ENCODE measurements around the gene TEC. TPM values are rescaled to one million over a fixed set of nuclear protein-coding genes. Genes with fewer than 3 reads are reported as not detected.

Gene TEC
- total RNA-seq, 1 experiment from 2014 or later, result 2.9 TPM

- in situ Hi-C loops (cut with HindIII; ENCODE audit: low pct_unique_long_range_greater_than_20kb, low sequenced_read_pairs), result no loop called here
- no peak for DNase-seq (ENCODE audit: low read depth, low spot score)
Measured at GRCh38 chr4:48124870-48125269, 144.8 kb downstream of the TEC start.

DNA sequence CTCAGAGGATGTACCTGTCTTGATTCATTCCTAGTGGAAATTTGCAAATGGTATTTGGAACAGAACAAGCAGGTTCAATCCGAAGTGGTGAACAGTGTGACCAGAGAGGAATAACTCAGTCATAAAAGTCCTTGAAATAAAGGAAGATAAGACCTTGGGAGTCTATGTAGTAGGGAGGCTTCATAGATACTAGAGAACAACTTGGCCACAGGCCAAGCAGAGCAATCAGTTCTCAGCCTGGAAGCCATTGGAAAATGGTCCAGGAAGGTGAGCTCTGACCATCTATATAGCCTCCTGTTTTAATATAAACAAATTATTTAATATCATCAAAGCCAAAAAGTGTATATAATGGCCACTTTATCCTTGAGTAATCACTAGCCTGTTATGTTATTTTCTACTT lies 146.9 kb downstream of the TEC start:
- no peak for DNase-seq (ENCODE audit: low read depth, low spot score)
- in situ Hi-C loops (cut with HindIII; ENCODE audit: low pct_unique_long_range_greater_than_20kb, low sequenced_read_pairs), result no loop called here

DNA sequence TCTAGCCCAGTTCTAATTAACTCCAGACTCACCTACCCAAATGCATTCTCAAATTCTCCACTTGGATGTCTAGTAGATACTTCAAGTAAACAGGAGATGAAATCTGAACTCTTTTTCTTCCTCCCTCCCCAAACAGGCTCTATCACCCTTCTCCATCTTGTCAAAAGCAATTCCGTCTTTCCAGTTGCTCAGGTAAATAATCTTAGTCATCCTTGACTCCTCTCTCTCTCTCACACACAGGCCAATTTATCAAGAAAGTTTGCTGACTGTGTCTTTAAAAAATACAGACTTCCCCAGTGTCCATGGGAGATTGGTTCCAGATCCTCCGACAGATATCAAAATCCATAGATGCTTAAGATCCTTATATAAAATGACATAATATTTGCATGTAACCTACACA lies 148.5 kb downstream of the TEC start:
- in situ Hi-C loops (cut with HindIII; ENCODE audit: low pct_unique_long_range_greater_than_20kb, low sequenced_read_pairs), result no loop called here
- DNase-seq (ENCODE audit: low read depth, low spot score), result no peak

DNA sequence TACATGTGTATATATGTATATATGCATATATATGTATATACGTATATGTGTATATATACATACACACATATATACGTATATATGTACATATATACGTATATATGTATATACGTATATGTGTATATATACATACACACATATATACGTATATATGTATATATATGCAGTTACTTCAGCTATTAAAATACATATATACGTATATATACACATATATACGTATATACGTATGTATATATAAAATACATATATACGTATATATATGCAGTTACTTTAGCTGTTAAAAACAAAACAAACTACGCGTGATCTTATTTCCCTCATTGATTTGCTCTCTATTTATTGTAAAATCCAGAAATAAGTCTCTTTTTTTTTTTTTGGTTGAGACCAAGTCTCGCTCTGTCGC lies 149.5 kb downstream of the TEC start:
- DNase-seq (ENCODE audit: low read depth, low spot score), result no peak
- in situ Hi-C loops (cut with HindIII; ENCODE audit: low pct_unique_long_range_greater_than_20kb, low sequenced_read_pairs), result no loop called here

DNA sequence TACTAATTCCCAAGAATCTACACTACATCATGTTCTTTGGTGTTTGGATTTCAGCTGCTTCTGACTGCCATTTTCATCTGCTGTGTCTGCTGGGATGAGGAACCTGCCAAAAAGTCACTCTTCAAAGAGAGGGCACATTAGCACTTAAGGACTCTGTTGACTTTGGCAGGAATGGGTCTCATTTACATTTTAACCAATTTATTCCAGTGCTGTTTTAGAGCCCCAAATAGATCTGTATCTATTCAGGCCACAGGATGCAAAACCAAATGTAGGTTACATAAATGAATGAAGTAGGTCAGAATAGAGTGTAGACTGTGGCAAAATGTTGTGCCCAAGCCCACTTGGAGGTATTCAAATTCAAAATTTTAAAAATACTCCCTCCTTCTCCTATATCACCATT lies 150.0 kb downstream of the TEC start:
- no peak for DNase-seq (ENCODE audit: low read depth, low spot score)
- in situ Hi-C loops (cut with HindIII; ENCODE audit: low pct_unique_long_range_greater_than_20kb, low sequenced_read_pairs), result no loop called here

DNA sequence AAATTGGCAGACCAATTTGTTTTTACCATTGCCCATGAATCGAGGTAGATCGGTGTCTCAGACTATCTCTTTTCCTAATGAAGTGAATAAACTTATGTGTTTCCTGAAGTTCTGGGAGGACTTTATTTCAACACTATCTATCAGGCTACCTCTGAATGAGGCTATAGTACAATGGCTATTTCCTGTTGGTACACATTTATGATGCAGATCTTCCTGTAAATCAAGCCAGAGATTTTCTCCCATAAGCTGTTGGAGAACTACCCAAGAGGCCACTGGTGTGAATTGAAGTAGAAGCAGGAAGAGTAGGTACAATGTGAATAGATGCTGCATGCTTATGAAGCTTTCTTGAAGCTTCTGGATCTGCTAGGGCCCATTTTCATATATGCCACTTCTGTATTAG lies 151.6 kb downstream of the TEC start:
- DNase-seq (ENCODE audit: low read depth, low spot score), result no peak
- in situ Hi-C loops (cut with HindIII; ENCODE audit: low pct_unique_long_range_greater_than_20kb, low sequenced_read_pairs), result no loop called here

GRCh38 chr4:48116582-48116981 lies 153.1 kb downstream of the TEC start:
- no peak for DNase-seq (ENCODE audit: low read depth, low spot score)
- in situ Hi-C loops (cut with HindIII; ENCODE audit: low pct_unique_long_range_greater_than_20kb, low sequenced_read_pairs), result no loop called here

DNA sequence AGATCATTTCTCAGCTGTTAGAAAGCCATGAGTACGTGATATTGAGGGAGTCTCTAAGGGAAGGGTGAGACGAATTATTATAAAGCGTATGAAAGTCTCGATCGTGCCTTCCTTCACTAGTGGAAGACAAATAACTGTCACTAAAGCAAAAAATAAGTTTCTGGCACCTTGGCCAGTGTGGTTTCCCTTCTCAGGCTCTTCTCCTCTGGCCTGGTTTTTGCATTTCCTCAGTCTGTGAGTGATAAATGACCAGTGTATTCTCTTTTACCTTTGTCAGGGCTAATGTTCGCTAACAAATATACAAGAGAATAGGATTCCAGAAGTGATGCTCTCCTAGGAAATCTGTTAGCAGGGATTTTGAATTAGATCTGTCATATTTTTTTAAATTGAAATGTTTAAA lies 155.2 kb downstream of the TEC start:
- in situ Hi-C loops (cut with HindIII; ENCODE audit: low pct_unique_long_range_greater_than_20kb, low sequenced_read_pairs), result no loop called here

DNA sequence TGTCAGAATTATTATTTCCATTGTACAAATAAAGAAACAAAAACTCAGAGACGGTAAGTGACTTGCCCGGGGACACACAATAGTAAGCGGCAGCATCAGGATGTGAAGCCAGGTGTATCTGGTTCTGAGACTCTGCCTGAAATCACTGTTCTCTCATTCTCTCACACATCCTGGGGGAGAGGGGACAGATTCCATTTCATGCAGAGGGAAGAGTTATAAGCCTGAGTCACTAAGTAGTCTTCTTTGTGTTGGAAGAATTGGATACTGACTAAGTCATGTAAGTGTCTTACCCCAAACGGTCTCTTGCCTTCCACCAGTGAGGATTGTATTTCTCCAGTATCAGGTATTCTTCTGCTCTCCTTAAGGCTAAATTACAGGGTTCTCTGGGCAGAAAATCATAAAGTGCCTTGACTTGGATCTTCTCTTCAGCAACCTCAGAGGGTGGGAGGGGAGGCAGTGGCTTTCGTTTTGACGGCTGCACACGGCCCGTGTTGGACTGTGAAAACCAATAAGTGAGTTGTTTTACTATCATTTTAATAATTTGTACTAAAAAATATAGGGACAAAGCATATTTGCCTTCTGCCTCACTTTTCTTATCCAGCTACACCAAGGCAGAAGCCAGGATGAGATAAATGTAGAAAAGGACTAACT lies 157.5 kb downstream of the TEC start:
- DNase-seq (ENCODE audit: low read depth, low spot score), result no peak
- in situ Hi-C loops (cut with HindIII; ENCODE audit: low pct_unique_long_range_greater_than_20kb, low sequenced_read_pairs), result no loop called here

More for the DNA sequence above, 155.2 kb downstream of the TEC start:
- no peak for DNase-seq (ENCODE audit: low read depth, low spot score)

GRCh38 chr4:48110452-48110978 lies 159.1 kb downstream of the TEC start:
- in situ Hi-C loops (cut with HindIII; ENCODE audit: low pct_unique_long_range_greater_than_20kb, low sequenced_read_pairs), result no loop called here
- no peak for DNase-seq (ENCODE audit: low read depth, low spot score)

- DNase-seq (ENCODE audit: low read depth, low spot score), result peak; percentile 69
- in situ Hi-C loops (cut with HindIII; ENCODE audit: low pct_unique_long_range_greater_than_20kb, low sequenced_read_pairs), result no loop called here
Measured at GRCh38 chr4:48109413-48110263, 160.0 kb downstream of the TEC start.

DNA sequence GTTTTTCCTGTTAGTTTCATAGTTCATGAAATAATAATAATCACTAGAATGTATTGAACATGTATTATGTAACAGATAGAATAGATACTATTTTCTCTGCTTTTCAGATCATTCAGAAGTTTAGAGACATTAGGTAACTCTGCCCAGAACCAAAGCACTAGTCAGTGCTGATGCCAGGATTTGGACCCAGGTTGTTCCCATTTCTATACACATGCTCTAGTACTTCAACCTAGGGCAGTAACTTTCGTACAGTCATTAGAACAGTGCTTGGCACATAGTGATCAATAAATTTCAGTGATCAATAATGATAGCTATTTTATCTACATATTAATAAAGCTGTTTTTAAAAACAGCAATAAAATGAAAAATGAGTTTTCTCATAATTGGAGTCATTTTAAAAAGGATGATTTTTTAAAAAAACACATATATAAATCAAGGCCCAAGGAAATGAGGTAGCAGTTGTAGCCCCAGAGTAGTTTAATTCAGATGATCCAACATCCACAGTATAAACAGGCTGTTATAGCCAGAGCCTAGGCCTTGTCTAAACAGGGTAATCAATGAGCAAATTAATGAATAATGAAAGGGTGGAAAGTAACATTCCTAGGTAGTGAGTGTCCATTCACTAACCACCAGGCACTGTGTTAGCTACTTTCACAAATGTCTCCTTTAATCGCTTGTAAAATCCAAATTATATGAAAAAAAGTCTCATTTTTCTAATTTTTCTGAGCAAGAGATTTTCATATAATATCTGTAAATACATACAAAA lies 161.1 kb downstream of the TEC start:
- in situ Hi-C loops (cut with HindIII; ENCODE audit: low pct_unique_long_range_greater_than_20kb, low sequenced_read_pairs), result no loop called here
- DNase-seq (ENCODE audit: low read depth, low spot score), result no peak

DNA sequence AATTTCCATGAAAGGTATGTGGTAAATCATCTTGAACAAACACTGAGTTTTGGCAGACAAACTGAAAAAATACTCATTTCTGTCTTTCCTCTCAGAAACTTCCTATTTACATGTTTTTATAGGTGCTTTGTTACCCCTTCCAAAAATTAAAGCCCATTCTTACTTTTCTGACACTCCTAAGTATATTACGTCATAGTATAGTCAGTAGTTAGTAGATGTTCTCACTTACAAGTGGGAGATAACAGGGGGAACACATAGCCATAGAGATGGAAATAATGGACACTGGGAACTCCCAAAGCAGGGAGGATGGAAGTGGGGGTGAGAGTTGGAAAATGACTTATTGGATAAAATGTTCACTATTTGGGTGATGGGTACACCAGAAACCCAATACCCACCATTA lies 164.4 kb downstream of the TEC start:
- in situ Hi-C loops (cut with HindIII; ENCODE audit: low pct_unique_long_range_greater_than_20kb, low sequenced_read_pairs), result no loop called here
- DNase-seq (ENCODE audit: low read depth, low spot score), result no peak

- DNase-seq (ENCODE audit: low read depth, low spot score), result no peak
- in situ Hi-C loops (cut with HindIII; ENCODE audit: low pct_unique_long_range_greater_than_20kb, low sequenced_read_pairs), result no loop called here
Measured at GRCh38 chr4:48103483-48104139, 166.0 kb downstream of the TEC start.

DNA sequence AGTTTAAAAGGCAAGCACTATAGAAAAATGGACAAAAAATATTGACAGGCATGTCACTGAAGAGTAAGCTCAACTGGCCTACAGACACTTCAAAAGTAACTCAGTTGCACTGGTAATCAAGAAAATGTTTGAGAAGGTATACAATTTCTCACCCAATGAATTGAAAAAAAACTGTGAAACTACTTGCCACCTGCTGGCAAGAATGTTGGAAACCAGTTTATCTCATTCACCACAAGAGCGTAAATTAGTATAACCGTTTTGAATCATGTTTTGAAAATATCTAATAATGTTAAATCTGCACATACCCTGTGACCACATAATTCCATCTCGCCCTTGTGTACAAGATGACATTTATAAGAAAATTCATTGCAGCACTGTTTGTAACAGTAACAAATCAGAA lies 167.3 kb downstream of the TEC start:
- no peak for DNase-seq (ENCODE audit: low read depth, low spot score)
- in situ Hi-C loops (cut with HindIII; ENCODE audit: low pct_unique_long_range_greater_than_20kb, low sequenced_read_pairs), result no loop called here

DNA sequence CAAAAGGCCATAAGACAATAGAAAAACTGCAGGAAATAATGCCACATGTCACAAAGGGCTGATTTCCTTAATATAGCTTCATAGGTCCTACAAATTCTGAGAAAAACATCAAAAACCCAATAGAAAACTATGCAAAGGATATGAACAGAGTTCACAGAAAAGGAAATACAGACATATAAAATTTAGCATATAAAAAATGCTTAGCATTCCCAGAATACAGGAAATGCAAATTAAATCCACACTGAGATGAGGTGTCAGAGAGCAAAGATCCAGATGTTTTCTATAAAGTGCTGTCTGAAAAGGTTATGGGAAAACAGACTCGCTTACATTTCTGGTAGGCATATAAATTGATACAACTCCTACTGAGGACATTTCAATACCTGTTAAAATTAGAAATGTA lies 169.4 kb downstream of the TEC start:
- in situ Hi-C loops (cut with HindIII; ENCODE audit: low pct_unique_long_range_greater_than_20kb, low sequenced_read_pairs), result no loop called here
- DNase-seq (ENCODE audit: low read depth, low spot score), result no peak

DNA sequence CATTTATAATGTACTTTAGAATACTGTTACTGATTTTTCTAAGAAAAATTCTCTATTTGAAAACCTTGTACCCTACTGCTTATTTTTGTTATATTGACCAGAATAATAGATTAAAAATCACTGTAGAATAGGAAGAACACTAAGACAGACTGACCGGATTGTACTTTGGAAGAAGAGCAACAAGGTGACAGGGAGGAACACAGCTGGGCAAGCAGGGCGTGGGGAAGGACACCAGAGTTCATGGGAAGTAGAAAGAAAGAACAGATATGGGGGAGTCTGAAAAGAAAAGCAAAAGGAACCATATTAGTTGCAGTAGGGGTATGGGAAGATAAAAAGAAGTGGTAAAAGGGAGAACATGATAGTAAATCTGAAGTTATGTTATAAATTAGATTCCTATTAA lies 174.2 kb downstream of the TEC start:
- in situ Hi-C loops (cut with HindIII; ENCODE audit: low pct_unique_long_range_greater_than_20kb, low sequenced_read_pairs), result no loop called here
- no peak for DNase-seq (ENCODE audit: low read depth, low spot score)

DNA sequence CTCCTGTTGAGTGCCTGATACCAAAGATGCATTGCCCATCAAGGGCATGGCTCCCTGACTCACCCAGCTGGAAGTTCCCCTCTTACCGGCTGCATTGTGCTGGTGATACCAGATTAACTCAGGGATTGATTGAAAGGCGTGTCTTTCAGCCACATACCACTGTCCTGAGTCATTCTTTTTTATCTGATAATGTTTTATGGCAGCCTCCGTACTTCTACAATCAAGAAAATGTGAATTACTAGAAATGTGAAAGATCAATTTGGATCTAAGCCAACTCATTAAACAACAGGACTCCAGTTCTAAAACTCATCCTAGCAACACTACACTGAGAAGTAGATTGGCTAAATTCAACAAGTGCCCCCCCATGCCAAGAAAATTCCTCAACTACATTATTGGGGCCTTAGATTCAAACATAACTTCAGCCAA lies 175.6 kb downstream of the TEC start:
- DNase-seq (ENCODE audit: low read depth, low spot score), result no peak
- in situ Hi-C loops (cut with HindIII; ENCODE audit: low pct_unique_long_range_greater_than_20kb, low sequenced_read_pairs), result no loop called here

Data from SK-MEL-5 (cell line).